Effector memory CD4-positive, alpha-beta T cell (primary cell): ENCODE measurements around the gene DKK2.

Experiments
- DNase-seq, 3 donors: peaks; one replicate each; pipeline ENCODE4 v3.0.0-alpha.2; 2020
- H3K27ac ChIP-seq: 2 replicates; pipeline ENCODE4 v1.7.0; 2013; ENCODE audit warnings: mild to moderate bottlenecking, low read length, moderate library complexity; ENCODE audit not compliant: insufficient read depth, poor library complexity, severe bottlenecking
- H3K27me3 ChIP-seq: replicated peaks from 2 replicates; pipeline ENCODE4 v1.7.0; 2013; ENCODE audit warnings: mild to moderate bottlenecking, low read length; ENCODE audit not compliant: insufficient read depth, control insufficient read depth, poor library complexity, severe bottlenecking
- H3K36me3 ChIP-seq: 2 replicates; pipeline ENCODE4 v1.7.0; 2013; ENCODE audit warnings: mild to moderate bottlenecking, low read length, moderate library complexity; ENCODE audit not compliant: control insufficient read depth, insufficient read depth
- H3K4me1 ChIP-seq: 2 replicates; pipeline ENCODE4 v1.7.0; 2013; ENCODE audit warnings: low read length, mild to moderate bottlenecking; ENCODE audit not compliant: control insufficient read depth, insufficient read depth, poor library complexity, severe bottlenecking
- H3K4me3 ChIP-seq: 2 replicates; pipeline ENCODE4 v1.7.0; 2013; ENCODE audit warnings: low read length, low read depth, mild to moderate bottlenecking; ENCODE audit not compliant: insufficient read depth, poor library complexity, severe bottlenecking
- H3K9me3 ChIP-seq: 2 replicates; pipeline ENCODE4 v1.7.0; 2013; ENCODE audit warnings: mild to moderate bottlenecking, low read length, moderate library complexity; ENCODE audit not compliant: control insufficient read depth

DKK2 gene

DNA sequence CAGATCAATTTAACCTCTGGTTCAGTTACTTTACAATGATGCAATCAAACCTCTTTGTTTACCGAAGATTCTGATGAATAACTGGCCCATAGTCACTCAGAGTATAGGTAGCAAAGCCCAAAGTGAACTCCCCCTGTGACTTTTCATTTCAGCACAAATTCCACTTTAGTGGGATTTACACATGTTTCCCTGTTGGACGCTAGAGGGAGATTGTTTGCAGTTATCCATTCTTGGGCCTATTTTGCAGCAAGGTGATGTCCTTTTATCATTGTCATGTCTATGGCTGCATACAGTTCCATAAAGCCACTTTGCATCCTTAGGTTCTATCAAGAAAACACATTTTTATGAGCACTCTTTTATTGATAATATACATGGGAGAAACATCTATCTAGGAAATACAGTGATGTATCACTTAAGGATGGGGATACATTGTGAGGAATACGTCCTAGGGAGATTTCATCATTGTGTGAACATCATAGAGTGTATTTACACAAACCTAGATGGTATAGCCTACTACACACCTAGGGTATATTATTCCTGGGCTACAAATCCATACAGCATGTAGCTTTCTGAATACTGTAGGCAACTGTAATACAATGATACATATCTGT, 14.5 kb upstream of the DKK2 start:
- H3K4me3 ChIP-seq = no peak overlapping the region
- H3K4me1 ChIP-seq = no peaks in the 10 kb centered on the region
- no peak overlapping the region for H3K27ac ChIP-seq
- no peaks in the 10 kb centered on the region for H3K9me3 ChIP-seq
- no peak for DNase-seq
- H3K27me3 ChIP-seq = no peaks in the 10 kb centered on the region
- H3K36me3 ChIP-seq = no peaks in the 10 kb centered on the region

DNA sequence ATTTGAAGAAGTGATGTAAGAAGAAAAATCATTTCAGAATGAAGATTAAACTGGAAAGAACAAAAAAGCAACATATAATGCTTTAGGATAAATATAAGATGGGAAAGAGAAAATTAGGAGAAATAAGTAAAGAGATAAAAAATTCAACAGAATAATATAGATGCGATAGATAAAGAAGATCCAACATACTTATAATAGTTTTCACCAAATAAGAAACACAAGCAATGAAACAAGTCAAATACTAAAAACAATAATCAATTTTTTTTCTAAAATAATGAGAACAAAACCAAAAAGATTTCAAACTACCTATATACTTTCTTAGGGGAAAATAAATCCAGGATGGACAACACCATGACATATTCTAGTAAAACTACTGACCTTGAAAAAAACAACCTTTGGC, 10.1 kb upstream of the DKK2 start:
- no peaks in the 10 kb centered on the region for H3K36me3 ChIP-seq
- H3K4me1 ChIP-seq = no peaks in the 10 kb centered on the region
- H3K4me3 ChIP-seq = no peak overlapping the region
- no peaks in the 10 kb centered on the region for H3K9me3 ChIP-seq
- H3K27me3 ChIP-seq = no peaks in the 10 kb centered on the region
- no peak overlapping the region for H3K27ac ChIP-seq
- no peak for DNase-seq

DNA sequence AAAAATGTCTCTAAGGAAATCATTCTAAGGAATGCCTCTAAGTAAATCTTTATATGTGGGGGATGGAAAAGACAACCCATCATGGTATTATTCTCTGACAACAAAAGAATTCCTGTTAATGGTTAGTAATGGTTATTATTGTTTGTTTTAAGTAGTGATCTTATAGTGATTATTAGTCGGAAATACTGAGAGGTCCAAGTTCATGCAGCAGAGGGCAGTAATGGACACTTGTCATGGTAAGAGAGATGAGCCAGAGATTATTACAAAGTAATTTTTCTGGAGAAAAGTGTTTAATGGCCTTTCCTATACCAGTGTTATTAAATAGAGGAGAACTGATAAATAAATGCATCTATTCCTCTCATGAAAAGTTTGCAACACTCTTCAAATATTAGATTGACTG, 8.1 kb upstream of the DKK2 start:
- H3K27ac ChIP-seq = no peak overlapping the region
- H3K4me3 ChIP-seq = no peak overlapping the region
- H3K9me3 ChIP-seq = no peaks in the 10 kb centered on the region
- no peaks in the 10 kb centered on the region for H3K4me1 ChIP-seq
- no peaks in the 10 kb centered on the region for H3K36me3 ChIP-seq
- no peak for DNase-seq
- H3K27me3 ChIP-seq = no peaks in the 10 kb centered on the region

DNA sequence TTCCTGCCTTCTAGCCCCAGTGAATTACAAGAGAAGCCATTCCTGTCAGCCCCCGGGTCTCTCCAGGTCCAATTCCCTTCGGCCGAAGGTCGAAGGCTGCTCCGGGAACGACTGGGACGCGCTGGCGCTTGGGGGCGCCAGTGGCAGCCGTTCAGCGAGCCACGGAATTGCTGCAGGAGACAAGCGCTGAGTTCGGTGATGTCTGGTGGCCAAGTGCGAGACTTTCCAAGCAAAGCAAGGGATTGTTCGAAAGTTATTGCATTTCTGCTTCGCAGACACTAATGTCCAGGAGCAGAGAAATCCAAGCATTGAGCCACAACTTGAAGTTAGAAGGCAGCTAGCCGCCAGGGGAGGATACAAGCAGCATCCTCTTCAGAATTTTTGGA, 1.1 kb upstream of the DKK2 start:
- Histone ChIP-seq H3K9me3 (no peaks in the 10 kb centered on the region), H3K27me3 (peaks cover 3% of the 10 kb centered on the region), H3K4me1 (peaks cover 4% of the 10 kb centered on the region), H3K27ac (no peak overlapping the region), H3K4me3 (no peak overlapping the region), H3K36me3 (no peaks in the 10 kb centered on the region)
- DNase-seq = no peak

DNA sequence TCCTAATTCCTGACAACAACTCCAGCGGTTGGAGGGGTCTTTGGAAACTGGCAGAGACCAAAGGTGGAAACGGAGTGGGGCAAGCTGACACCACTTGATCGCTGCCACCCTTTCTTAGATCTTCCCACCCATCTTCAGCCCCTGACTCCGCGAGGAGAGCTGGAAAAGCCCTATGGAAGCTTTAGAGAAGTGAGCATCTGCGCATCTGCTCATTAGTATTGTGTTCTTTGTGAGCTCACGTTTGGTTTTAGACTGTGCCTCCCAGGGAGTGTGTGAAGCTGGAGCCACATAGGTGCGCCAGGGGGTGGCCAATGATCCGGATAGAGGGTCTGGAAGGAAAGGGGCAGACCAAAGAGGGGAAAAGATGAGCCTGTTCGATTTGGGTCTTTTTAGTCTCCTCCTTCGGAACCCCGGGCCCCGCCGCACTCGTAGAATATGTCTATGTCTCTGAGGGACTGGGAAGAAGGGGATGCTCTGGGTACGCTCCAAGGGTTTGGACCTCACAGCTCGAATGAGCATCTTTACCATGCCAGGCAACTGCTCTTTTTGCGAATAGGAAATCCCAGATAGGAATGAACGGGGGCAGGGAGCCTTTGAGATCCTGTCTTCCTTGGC, 578 bp upstream of the DKK2 start:
- Histone ChIP-seq H3K4me1 (peaks cover 4% of the 10 kb centered on the region), H3K27me3 (peaks cover 3% of the 10 kb centered on the region), H3K9me3 (no peaks in the 10 kb centered on the region), H3K36me3 (no peaks in the 10 kb centered on the region), H3K27ac (no peak overlapping the region), H3K4me3 (no peak overlapping the region)
- DNase-seq = no peak

DNA sequence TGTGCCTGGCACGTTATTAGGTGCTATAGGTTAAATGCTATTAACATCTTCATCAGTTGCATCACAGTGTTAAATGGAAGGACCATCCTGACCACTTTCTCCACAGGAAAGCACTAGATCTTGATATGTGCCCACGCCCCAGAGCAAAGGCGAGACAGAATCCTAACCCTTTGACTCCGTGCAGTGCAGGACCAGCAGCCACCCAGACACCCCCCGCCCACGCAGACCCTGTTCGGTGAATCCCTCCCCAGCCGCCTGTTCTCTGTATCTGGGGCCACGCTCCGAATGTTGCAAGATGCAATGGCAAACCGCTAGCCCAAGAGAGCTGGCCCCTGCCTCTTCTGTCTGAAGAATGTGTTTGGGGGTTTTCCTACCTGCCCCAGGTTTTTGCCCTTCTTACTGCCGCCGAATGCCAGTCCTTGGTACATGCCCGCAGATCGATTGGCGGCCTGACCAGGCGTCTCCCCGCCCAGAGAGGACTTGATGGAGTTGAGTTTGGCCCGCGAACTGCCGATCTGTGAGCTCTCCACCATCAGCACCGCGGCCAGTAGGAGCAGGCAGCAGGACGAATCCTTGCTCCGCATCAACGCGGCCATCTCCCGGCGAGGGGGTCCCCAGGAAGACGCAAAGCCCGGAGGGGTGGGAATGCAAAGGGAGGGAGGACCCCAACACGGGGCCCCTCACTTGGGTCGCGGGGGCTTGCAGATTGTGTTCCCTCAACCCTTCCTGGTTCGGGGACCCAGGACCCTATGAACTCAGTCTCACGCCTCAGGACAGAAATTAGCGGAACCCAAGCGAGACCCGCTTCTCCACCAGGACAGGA, 906 bp downstream of the DKK2 start:
- no peaks in the 10 kb centered on the region for H3K9me3 ChIP-seq
- DNase-seq = no peak
- H3K27me3 ChIP-seq = peaks cover 3% of the 10 kb centered on the region
- H3K4me1 ChIP-seq = peaks cover 4% of the 10 kb centered on the region
- no peak overlapping the region for H3K4me3 ChIP-seq
- no peaks in the 10 kb centered on the region for H3K36me3 ChIP-seq
- no peak overlapping the region for H3K27ac ChIP-seq

DNA sequence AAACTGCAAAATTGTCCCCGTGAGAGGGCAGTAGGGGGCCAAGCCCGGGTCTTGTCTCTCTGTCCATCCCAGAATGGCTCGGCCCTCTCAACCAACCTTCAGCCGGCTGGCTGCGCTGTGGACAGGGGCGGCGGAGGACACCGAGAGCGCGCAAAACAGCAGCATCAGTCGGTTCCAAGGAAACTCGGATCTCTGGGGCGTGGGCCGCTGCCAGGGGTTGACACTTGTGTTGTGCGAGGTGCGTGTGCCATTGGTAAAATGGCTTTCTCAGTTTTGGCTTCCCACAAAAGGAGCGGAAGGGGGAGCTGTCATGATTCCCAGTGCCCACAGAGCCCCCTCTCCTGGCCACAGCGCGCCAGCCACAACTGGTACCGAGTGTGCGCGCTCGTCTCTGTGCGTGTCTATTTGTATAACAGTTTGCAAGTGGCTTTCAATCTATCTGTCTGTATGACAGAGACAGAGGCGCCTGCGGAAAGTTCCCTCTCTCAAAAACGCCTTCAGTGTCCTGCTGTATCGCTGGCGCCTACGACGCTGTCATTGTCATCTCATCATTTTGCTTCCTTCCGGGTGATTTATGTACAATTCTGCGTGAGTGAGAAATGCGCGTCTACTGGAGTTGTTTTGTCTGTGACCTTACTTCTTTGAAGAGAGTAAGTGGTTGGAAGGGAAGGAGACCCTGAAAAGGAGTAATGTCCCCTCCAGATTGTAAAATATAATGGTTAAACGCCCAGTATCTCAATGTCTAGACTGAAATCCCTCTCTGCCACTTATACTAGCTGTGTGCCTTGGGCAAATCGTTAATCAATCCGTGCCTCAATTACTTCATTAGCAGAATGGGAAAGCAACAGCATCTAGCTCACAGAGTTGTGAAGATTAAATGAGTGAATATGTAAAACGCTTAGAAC, 1.8 kb downstream of the DKK2 start:
- Histone ChIP-seq H3K4me3 (no peak overlapping the region), H3K27me3 (peaks cover 3% of the 10 kb centered on the region)
- DNase-seq = no peak

DNA sequence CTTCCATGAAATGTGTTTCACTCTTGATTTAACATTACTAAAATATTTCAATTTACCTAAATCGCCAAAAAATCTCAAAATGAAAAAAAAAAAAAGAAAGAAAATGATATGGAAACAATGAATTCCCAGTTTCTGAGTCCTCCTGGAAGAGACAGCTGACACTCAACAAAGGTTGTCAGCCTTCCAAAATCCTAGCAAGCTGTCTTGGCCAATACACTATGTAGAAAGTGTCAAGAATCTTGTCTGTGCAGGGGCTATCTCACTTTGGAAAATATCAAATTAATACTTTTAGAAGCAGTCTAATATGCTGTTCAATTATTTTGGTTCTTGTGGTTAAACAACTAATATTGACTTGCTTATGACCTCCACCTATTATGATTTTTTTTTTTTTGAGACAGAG, 8.7 kb downstream of the DKK2 start:
- Histone ChIP-seq H3K36me3 (no peaks in the 10 kb centered on the region), H3K9me3 (no peaks in the 10 kb centered on the region), H3K4me3 (no peak overlapping the region), H3K27ac (no peak overlapping the region), H3K27me3 (no peaks in the 10 kb centered on the region), H3K4me1 (no peaks in the 10 kb centered on the region)
- DNase-seq = no peak

More for the DNA sequence above, 1.8 kb downstream of the DKK2 start:
- no peaks in the 10 kb centered on the region for H3K9me3 ChIP-seq
- peaks cover 4% of the 10 kb centered on the region for H3K4me1 ChIP-seq
- no peaks in the 10 kb centered on the region for H3K36me3 ChIP-seq
- no peak overlapping the region for H3K27ac ChIP-seq

DNA sequence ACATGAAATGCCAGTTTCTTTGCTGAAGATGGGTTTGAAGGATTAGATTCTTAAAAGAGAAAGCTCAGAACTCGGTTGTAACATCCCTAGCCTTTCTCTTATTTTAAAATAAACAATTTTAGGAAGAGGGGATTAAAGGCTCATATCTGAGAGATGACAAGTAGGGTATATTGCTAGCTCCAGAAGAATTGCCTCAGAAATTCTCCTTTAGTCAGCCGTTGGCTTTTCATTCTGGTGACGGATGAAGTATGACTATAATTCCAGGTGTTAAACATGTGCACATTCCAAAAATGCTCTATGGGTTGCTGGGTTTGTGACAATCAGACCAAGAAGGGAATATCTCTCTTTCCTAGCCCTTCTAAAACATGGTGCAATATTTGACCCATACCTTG, 17.8 kb downstream of the DKK2 start:
- no peaks in the 10 kb centered on the region for H3K27me3 ChIP-seq
- H3K4me1 ChIP-seq = no peaks in the 10 kb centered on the region
- no peak for DNase-seq
- H3K9me3 ChIP-seq = no peaks in the 10 kb centered on the region
- H3K4me3 ChIP-seq = no peak overlapping the region
- no peak overlapping the region for H3K27ac ChIP-seq
- no peaks in the 10 kb centered on the region for H3K36me3 ChIP-seq
